NT2/D1 (cell line): ENCODE measurements around the gene PRSS2.

Experiments used
- SUZ12 ChIP-seq: IDR thresholded peaks from 2 replicates; pipeline ENCODE4 v1.6.1; 2011; ENCODE audit not compliant: insufficient read length, insufficient read depth; ENCODE audit errors: extremely low read depth
- YY1 ChIP-seq: IDR thresholded peaks from 2 replicates; pipeline ENCODE4 v1.6.1; 2011; ENCODE audit not compliant: insufficient read length, insufficient read depth
- ZNF274 ChIP-seq: IDR thresholded peaks from 2 replicates; pipeline ENCODE4 v1.6.1; 2011; ENCODE audit warnings: mild to moderate bottlenecking, low read depth, low read length

DNA sequence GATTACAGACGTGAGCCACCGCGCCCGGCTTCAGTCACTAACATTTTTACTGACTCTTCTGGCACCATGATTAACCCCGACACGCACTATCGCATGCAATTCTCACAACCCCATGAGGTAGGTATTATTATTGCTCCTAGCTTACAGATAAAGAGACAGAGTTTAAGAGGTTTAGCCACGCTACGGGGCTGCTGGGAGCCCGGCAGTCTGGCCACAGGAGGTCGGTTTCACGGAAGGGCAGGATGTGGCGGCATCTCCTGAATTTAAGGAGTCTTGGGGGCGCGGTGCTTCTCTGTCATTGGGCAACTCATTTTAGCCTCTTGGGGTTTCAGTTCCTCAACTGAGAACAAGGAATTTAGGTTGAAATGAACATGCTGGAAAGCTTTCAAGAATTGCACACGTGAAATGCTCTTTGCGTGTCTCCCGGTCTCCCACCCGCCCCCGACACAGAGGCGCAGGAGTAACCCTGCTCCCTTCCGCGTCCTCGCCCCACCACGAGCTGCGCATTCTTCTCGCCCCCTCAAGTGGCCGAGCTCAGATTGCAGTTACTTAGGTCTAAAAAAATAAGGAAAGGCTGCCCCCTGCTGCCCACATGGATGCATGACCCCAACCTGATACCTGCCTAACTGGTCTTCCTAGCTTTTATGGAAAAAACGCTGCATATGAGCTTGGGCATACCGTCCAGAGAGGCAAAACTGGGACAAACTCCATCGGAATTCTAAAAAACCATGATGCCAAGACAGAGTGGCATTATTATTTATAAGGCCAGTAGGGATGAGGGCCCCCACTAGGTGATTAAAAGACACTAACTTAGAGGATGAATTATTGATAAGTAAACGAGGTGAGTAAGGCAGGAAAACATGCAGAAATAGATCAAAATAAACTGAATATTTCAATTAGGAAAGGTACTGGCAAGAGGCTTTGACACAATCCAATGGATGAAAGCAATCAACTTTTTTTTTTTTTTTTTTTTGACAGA, 12.4 kb downstream of the PRSS2 start:
- no peak for TF ChIP-seq SUZ12
- TF ChIP-seq ZNF274 = no peak
- no peak for TF ChIP-seq YY1
